Mucosa of stomach (tissue), 1 donor: ENCODE measurements around the gene STARD13.
"Not testable (repeated sequence)": the region's sequence is repeated elsewhere in the genome, so short reads cannot be mapped to it uniquely, and the experiment has no call there.

Source experiments
- H3K27me3 ChIP-seq: one replicate; pipeline ENCODE4 v1.7.0; 2013; ENCODE audit warnings: mild to moderate bottlenecking, low read length; ENCODE audit not compliant: control insufficient read depth, insufficient read depth
- H3K36me3 ChIP-seq: one replicate; pipeline ENCODE4 v1.7.0; 2013; ENCODE audit warnings: low read length; ENCODE audit not compliant: control insufficient read depth, insufficient read depth
- H3K4me1 ChIP-seq: one replicate; pipeline ENCODE4 v1.7.0; 2013; ENCODE audit warnings: mild to moderate bottlenecking, low read length; ENCODE audit not compliant: control insufficient read depth, insufficient read depth
- H3K4me3 ChIP-seq: one replicate; pipeline ENCODE4 v1.7.0; 2013; ENCODE audit warnings: low read length
- H3K9ac ChIP-seq: one replicate; pipeline ENCODE4 v1.7.0; 2013; ENCODE audit warnings: mild to moderate bottlenecking, low read length, moderate library complexity
- H3K9me3 ChIP-seq: one replicate; pipeline ENCODE4 v1.7.0; 2013; ENCODE audit warnings: mild to moderate bottlenecking, low read length, moderate library complexity; ENCODE audit not compliant: control insufficient read depth
- donor health status: Pancreatic carcinoma.

The STARD13 gene

DNA sequence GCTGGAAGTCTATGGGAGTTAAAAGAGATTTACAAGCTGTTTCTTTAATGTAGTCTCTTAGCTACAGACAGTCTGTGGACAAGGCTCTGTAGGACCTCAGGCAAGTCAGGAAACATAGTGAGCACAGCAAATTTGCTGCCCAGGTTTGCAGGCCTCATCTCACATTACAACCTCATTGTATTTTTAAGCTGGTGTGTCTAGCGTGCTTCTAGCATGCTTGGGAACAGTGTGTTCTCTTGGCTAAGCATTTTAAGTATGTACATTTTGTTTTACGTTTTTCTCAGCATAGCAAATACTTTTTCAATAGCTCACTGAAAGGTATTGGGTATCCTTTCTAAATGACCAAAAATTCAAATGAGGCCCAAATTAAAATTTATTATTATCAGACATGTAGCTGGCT lies 113.2 kb downstream of the STARD13 start:
- no peak overlapping the region for H3K9ac ChIP-seq
- H3K4me1 ChIP-seq: no peaks in the 10 kb centered on the region
- H3K4me3 ChIP-seq: no peak overlapping the region
- no peaks in the 10 kb centered on the region for H3K36me3 ChIP-seq
- H3K9me3 ChIP-seq: no peaks in the 10 kb centered on the region
- no peaks in the 10 kb centered on the region for H3K27me3 ChIP-seq

DNA sequence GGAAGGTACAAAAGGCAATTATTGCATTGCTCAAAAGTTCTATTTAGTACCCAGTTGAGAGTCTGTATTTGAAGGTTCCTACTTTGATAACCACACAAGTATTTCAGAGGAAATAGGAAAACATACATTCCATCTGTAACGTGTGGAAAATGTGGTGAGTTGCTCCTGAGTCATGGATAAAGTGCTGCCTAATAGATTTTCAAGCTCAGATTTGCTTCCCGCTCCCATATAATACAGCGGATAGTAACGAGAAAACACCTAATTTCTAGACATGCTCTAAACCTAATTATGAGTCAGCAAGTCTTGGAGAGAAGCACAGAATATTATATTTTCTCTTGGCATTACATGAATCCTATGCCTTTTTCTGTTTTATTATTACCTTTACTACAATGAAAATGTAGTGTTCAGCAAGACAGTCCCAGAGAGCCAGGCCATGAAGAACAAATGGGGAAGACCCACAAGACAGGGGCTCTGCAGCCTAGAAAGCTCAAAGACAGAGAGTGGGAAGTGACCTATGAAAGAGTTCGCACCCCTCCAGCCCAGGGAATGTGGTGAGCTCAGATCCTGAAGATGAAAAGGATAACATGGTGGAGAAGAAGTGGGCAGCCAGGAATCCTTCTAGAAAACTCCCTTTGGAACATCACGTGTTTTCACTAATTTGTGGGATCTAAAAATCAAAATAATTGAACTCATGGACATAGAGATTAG lies 116.1 kb downstream of the STARD13 start:
- Histone ChIP-seq H3K4me3 (no peak overlapping the region), H3K27me3 (no peaks in the 10 kb centered on the region), H3K36me3 (no peaks in the 10 kb centered on the region), H3K9ac (no peak overlapping the region), H3K4me1 (no peaks in the 10 kb centered on the region), H3K9me3 (no peaks in the 10 kb centered on the region)

DNA sequence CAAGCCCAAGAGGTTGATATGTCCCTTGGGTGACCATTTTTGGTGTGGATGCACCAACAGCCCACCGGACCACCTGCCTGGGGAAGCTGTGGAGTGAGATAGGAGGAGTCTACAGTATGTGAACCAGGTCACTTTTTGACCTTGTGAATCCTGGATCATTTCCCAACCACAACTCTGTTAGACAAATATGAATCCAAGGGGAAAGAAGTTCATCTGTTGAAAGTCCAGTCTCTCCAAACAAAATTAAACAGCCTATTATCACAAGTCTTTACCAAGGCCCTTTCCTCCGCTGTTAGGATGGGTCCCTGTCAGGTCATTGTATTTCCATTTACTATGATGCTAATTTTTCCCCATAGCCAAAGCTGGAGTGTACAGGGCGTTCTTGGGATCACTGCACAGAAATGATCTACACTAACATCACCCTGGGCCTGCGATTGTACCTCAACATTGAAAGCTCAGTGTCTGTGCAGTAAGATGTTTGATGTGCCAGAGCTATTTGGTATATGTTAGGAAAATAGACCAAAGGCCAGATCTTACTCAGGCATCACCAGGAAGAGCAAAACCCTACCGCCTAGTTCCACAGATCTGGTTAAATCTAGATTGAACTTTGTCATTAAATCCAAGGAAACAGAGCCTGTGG lies 117.1 kb downstream of the STARD13 start:
- no peaks in the 10 kb centered on the region for H3K36me3 ChIP-seq
- no peaks in the 10 kb centered on the region for H3K27me3 ChIP-seq
- no peaks in the 10 kb centered on the region for H3K4me1 ChIP-seq
- H3K9me3 ChIP-seq: no peaks in the 10 kb centered on the region
- H3K4me3 ChIP-seq: no peak overlapping the region
- H3K9ac ChIP-seq: no peak overlapping the region

DNA sequence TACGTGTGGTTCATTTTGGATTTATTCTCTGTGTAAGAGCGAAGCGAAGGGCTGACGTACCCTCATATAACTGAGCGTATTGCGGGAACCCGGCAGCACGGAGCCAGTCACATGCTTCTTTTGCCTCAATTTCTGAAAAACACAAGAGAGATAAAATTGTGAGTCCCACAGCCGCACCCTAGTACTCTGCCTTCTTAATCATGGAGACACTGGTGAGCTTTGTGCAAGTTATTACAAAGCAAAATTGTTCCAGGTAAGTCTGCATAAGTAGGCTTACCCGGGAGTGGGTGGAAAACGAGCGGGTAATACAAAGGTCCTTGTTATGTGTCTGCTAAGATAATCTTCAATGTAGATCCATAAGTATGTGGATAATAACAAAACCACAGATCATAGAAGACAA lies 118.1 kb downstream of the STARD13 start:
- Histone ChIP-seq H3K4me1 (no peaks in the 10 kb centered on the region), H3K9me3 (no peaks in the 10 kb centered on the region), H3K27me3 (no peaks in the 10 kb centered on the region), H3K36me3 (no peaks in the 10 kb centered on the region), H3K4me3 (no peak overlapping the region), H3K9ac (no peak overlapping the region)

DNA sequence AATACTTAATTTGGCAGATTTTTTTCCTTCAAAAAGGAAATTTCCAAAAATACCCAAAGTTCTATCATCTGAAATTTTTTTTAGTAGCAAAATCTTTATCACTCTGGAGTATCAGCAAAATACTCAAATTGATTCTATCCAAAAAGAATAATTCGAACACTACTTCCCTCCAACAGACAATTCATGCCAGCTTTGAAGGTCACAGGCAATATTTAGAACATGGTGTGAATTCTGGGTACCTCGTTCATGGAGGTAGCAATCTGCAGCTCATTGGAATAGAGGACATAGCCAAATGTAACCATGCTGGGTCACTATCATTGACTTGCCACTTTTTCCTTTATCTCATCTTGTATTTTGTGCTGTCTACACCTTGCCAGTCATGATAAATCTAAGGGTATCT lies 119.8 kb downstream of the STARD13 start:
- H3K9ac ChIP-seq: no peak overlapping the region
- no peak overlapping the region for H3K4me3 ChIP-seq
- H3K4me1 ChIP-seq: no peaks in the 10 kb centered on the region
- no peaks in the 10 kb centered on the region for H3K9me3 ChIP-seq
- no peaks in the 10 kb centered on the region for H3K27me3 ChIP-seq
- no peaks in the 10 kb centered on the region for H3K36me3 ChIP-seq

DNA sequence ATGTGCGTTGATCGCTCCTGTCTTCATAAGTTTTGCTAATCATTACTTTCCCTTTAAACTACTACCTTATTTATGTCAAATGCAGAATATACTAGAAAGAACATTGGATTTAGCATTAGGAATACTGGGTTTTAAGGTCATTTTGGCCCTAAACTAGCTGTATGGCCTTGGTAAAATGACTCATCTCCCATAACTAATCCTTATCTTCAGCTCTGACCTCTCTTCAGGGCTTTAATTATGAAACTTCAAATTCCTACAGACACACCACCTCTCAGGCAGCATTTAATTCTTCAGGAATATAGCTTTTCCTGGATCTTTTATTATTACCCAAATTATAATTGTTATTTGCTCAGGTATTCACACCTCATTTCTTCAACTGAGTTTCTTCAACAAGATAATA lies 121.2 kb downstream of the STARD13 start:
- no peaks in the 10 kb centered on the region for H3K4me1 ChIP-seq
- no peak overlapping the region for H3K9ac ChIP-seq
- no peaks in the 10 kb centered on the region for H3K27me3 ChIP-seq
- H3K9me3 ChIP-seq: no peaks in the 10 kb centered on the region
- no peaks in the 10 kb centered on the region for H3K36me3 ChIP-seq
- H3K4me3 ChIP-seq: no peak overlapping the region

DNA sequence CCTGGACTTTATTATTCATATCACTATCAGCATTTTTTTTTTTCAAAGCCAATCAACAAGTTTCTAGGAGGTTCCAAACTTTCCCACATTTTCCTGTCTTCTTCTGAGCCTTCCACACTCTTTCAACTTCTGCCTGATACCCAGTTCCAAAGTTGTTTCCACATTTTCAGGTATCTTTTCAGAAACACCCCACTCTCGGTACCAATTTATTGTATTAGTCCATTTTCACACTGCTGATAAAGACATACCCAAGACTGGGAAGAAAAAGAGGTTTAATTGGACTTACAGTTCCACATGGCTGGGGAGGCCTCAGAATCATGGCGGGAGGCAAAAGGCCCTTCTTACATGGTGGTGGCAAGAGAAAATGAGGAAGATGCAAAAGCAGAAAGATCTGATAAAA lies 122.8 kb downstream of the STARD13 start:
- H3K4me3 ChIP-seq, H3K9me3 ChIP-seq, H3K27me3 ChIP-seq, H3K36me3 ChIP-seq, H3K4me1 ChIP-seq, H3K9ac ChIP-seq: not testable (repeated sequence)

DNA sequence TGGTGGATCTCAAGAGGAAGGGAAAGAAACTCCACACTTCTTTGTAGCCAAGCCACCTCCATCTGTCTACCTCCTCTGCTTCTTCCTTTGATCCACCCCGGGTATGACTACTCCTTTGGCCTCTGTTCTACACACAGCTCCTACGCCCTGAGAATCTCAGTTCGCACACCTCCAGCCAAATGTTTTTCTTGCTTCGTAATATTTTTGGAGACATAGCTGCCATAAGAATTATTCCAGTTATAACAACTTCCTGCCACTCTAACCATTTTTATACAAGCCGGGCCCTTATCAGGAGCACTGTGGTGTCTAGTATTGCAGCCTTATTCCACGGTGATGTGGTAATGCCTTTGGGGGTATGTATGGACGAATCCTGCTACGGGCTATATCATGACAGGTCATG lies 126.7 kb downstream of the STARD13 start:
- Histone ChIP-seq H3K4me3 (no peak overlapping the region), H3K9me3 (no peaks in the 10 kb centered on the region), H3K4me1 (peaks cover 4% of the 10 kb centered on the region), H3K36me3 (no peaks in the 10 kb centered on the region), H3K9ac (no peak overlapping the region), H3K27me3 (no peaks in the 10 kb centered on the region)

DNA sequence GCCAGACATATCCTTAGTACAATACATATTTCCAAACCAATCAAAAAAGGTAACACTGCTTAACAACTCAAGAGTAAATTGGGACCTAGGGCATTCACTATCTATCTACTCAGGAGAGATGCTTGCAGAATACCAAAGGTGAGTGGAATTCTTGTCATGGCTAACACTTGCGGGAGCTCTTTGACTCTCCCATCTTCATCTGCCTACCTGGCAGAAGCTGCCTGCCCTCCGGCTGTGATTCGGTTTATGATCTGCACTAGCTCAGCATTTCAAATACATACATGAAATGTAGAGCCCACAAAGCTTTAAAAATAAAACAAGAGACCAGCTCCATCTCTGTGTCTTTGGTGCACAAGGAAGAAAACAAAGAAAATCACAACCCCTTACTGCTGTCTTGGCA lies 127.3 kb downstream of the STARD13 start:
- no peaks in the 10 kb centered on the region for H3K9me3 ChIP-seq
- H3K27me3 ChIP-seq: no peaks in the 10 kb centered on the region
- no peak overlapping the region for H3K4me3 ChIP-seq
- no peak overlapping the region for H3K9ac ChIP-seq
- H3K36me3 ChIP-seq: no peaks in the 10 kb centered on the region
- peaks cover 8% of the 10 kb centered on the region for H3K4me1 ChIP-seq

DNA sequence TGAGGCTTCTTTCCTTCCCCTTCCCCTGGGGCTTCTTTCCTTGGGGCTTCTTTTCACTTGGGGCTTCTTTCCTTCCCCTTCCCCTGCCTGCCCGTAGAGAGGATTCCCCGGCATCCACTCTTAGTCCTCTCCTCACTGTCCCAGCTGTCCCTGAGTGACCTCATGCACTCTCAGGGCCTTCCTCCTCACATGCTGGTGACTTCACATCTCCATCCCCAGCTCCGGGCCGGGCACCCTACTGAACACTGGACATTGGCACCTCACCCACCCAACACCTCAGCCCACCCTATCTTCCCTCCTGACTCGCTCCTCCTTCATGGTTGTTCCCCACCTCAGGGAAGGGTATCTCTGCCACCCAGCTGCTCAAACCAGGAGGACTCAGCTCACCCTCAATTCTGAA lies 130.6 kb downstream of the STARD13 start:
- Histone ChIP-seq H3K9me3 (no peaks in the 10 kb centered on the region), H3K36me3 (peaks cover 4% of the 10 kb centered on the region), H3K27me3 (no peaks in the 10 kb centered on the region), H3K4me1 (peaks cover 20% of the 10 kb centered on the region), H3K9ac (no peak overlapping the region), H3K4me3 (no peak overlapping the region)

DNA sequence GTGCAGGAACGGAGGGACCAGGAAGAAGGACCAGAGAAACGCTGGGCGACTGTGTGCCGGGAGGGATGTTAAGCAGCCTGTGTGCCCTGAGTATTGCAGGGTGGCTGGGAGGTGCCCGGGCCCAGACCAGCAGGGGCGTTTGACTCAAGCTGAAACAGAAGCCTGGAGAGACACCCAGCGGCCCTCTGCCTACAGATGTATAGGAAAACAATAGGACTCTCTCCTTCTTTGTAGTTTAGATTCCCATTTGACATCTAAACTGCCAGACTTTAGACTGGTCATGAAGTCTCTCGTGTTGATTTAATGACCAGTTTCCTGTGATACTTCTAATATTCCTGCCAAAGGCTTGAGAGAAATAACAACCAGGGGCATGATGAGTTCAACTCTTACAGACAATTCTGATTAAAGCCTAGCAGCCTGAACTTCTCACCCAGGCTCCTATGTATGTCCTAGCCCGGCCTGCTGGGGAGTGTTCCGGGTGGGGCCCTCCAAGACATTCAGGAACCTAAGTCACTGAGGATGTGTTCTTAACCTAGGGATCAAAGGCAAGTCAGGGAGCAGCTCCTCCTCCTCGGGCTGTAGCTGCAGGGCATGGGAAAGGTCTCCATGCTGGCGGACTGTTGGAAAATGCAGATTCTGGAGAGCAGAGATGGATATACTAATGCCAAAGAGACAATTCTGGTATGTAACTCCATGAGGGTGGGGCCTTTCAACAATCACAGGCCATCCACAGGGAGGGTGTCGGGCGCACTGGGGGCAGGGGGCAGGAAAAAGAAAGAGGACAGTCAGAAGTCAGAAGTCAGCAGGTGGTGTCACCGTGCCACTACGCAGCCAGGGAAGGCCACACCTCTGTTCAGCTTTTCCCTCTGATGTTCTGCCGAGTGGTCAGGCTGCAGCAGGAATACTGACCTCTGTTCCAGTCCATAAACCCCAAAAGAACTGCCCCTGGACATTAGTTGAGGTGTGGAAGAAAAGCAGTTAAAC lies 131.8 kb downstream of the STARD13 start:
- Histone ChIP-seq H3K36me3 (peaks cover 4% of the 10 kb centered on the region), H3K9ac (no peak overlapping the region), H3K9me3 (no peaks in the 10 kb centered on the region), H3K4me3 (no peak overlapping the region), H3K27me3 (no peaks in the 10 kb centered on the region), H3K4me1 (peaks cover 20% of the 10 kb centered on the region)

DNA sequence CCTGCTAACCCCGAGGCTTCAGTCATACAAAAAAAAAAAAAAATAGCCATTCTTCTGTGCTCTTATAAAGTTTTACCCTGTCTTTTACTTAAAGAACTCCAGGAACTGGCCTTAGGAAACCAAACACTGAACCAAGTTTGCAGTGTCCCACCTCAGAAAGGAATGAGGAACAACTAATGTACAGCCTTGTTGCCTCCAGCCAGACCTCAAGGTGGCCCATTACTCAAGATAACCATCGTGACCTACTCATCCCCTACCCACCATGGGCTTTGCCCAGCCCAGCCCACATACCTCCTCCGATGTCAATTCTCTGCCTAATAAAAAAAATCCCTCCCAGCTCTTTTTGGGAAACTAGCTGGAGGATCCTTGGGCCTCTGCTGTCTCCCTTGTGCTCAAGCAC lies 133.2 kb downstream of the STARD13 start:
- H3K36me3 ChIP-seq: peaks cover 4% of the 10 kb centered on the region
- no peaks in the 10 kb centered on the region for H3K9me3 ChIP-seq
- peaks cover 20% of the 10 kb centered on the region for H3K4me1 ChIP-seq
- no peak overlapping the region for H3K9ac ChIP-seq
- no peaks in the 10 kb centered on the region for H3K27me3 ChIP-seq
- H3K4me3 ChIP-seq: no peak overlapping the region
